ENCODE results near the gene ZNF592. TPM values are rescaled to one million over a fixed set of nuclear protein-coding genes. Genes with fewer than 3 reads are reported as not detected.

The ZNF592 gene
- total RNA-seq, 4 donors from 2014 or later: 18.3 to 28.0 (median 21.2) TPM

DNA sequence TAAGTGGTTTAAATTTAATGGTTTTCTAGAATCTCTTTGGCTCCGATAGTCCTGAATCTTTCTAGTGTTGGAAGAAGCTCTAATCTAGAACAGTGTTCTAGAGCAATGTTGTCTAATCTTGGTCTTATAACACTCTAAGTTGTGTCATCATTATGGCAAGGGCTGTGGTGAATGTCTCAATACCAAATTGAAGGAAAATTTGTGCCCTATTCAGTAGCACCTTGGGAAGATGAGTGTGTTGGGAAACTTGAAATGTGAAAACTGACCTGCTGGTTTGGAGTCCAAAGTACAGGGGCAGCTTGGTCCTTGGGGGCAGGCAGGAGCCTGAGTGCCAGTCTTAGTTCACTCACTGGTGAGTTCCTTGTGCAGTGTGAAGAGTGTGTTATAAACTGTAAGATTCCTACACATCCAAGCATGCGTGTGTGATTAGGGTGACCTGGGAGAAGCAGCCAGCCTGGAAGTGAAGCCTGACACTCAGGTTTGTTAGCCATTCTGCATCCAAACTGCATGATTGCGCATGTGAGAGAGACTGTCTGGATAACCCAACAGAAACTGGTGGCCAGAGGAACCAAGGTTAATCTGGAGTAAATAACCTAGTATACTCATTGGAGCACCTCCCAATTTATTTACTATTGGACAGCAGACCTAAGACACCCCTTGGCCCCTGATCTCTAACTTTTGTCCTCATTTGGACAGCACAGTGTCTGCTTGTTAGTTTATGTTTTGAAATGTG is 14.6 kb downstream of the ZNF592 start:
- WGBS, 2 donors: 92 to 97% methylated on average over 3 of the region's 3 CpGs
- intact Hi-C loops (cut with DNase I): no loop called here
- Histone ChIP-seq H3K4me3 (replicated peaks in 1 of 3) (no peak overlapping the region), H3K36me3 (no peaks in the 10 kb centered on the region), H3K4me1 (peaks cover 35 to 45% of the 10 kb centered on the region in 2 donors), H3K27ac (no peak overlapping the region), H3K9me3 (no peaks in the 10 kb centered on the region), H3K27me3 (no peaks in the 10 kb centered on the region)
- no peak for TF ChIP-seq POLR2A (IDR thresholded peaks at IDR 0.05)
- TF ChIP-seq, protein P1, sequence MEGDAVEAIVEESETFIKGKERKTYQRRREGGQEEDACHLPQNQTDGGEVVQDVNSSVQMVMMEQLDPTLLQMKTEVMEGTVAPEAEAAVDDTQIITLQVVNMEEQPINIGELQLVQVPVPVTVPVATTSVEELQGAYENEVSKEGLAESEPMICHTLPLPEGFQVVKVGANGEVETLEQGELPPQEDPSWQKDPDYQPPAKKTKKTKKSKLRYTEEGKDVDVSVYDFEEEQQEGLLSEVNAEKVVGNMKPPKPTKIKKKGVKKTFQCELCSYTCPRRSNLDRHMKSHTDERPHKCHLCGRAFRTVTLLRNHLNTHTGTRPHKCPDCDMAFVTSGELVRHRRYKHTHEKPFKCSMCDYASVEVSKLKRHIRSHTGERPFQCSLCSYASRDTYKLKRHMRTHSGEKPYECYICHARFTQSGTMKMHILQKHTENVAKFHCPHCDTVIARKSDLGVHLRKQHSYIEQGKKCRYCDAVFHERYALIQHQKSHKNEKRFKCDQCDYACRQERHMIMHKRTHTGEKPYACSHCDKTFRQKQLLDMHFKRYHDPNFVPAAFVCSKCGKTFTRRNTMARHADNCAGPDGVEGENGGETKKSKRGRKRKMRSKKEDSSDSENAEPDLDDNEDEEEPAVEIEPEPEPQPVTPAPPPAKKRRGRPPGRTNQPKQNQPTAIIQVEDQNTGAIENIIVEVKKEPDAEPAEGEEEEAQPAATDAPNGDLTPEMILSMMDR (IDR thresholded peaks at IDR 0.05): no peak
- DNase-seq: no peak

DNA sequence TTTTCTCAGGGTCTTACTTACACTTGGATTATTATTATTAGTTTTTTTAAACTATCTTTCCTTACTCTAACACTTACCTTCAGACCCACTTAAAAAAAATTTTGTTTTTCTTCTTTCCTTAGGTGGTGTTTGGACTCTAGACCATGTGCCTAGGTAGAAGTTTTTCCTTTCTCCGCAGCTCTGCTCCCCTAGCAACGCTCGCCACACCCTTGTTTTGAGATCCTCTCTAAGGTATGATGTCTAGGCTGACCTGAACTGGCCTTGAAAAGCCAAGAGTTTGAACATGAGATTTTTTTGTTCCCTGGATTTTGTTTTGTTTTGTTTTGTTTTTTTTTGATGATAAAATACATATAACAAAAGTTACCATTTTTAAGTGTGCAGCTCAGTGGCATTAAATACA is 16.2 kb downstream of the ZNF592 start:
- 85 to 88% methylated on average over 3 of the region's 3 CpGs for WGBS, 2 donors
- no peaks in the 10 kb centered on the region for H3K9me3 ChIP-seq
- H3K36me3 ChIP-seq: no peaks in the 10 kb centered on the region
- DNase-seq: no peak
- H3K27ac ChIP-seq: no peak overlapping the region
- intact Hi-C loops (cut with DNase I): no loop called here
- H3K4me3 ChIP-seq (replicated peaks in 1 of 3): no peak overlapping the region
- H3K27me3 ChIP-seq: no peaks in the 10 kb centered on the region
- no peak for TF ChIP-seq POLR2A (IDR thresholded peaks at IDR 0.05)
- TF ChIP-seq, protein P1 (IDR thresholded peaks at IDR 0.05): no peak
- H3K4me1 ChIP-seq: peaks cover 23 to 29% of the 10 kb centered on the region in 2 donors

DNA sequence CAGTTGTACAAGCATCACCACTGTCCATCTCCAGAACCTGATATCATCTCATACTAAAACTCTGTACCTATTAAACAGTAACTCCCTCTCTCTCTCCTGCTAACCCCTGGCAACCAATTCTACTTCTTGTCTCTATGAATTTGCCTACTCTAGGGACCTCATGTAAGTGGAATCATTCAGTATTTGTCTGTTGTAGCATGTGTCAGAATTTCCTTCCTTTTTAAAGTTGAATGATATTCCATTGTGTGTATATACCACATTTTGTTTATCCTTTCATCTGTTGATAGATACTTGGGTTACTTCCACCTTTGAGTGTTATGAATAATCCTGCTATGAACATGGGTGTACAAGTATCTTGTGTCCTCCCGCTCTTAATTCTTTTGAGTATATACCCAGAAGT is 16.6 kb downstream of the ZNF592 start:
- Histone ChIP-seq H3K27me3 (no peaks in the 10 kb centered on the region), H3K36me3 (no peaks in the 10 kb centered on the region), H3K4me3 (replicated peaks in 1 of 3) (no peak overlapping the region), H3K4me1 (peaks cover 22 to 26% of the 10 kb centered on the region in 2 donors), H3K27ac (no peak overlapping the region), H3K9me3 (no peaks in the 10 kb centered on the region)
- intact Hi-C loops (cut with DNase I): no loop called here
- no peak for TF ChIP-seq POLR2A (IDR thresholded peaks at IDR 0.05)
- TF ChIP-seq, protein P1 (IDR thresholded peaks at IDR 0.05): no peak
- 98 to 100% methylated on average over 1 of the region's 1 CpG for WGBS, 2 donors
- no peak for DNase-seq

DNA sequence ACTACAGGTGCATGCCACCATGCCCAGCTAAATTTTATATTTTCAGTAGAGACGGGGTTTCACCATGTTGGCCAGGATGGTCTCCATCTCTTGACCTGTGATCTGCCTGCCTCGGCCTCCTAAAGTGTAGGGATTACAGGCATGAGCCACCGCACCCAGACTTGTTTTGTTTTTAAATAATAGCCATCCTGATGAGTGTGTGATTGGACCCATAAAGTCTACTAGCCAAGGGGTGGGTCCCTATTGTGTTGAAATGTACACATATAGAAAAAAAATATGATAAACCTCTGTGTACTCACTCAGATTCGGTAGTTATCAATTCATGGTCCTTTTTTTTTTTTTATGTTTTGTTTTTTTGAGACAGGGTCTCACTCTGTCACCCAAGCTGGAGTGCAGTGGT is 17.3 kb downstream of the ZNF592 start:
- no peaks in the 10 kb centered on the region for H3K9me3 ChIP-seq
- no peak overlapping the region for H3K27ac ChIP-seq
- no peak for DNase-seq
- H3K4me3 ChIP-seq (replicated peaks in 1 of 3): no peak overlapping the region
- 97% methylated on average over 3 to 4 of the region's 4 CpGs for WGBS, 2 donors
- intact Hi-C loops (cut with DNase I): no loop called here
- peaks cover 20 to 22% of the 10 kb centered on the region in 2 donors for H3K4me1 ChIP-seq
- H3K36me3 ChIP-seq: no peaks in the 10 kb centered on the region
- TF ChIP-seq, protein P1 (IDR thresholded peaks at IDR 0.05): no peak
- TF ChIP-seq POLR2A (IDR thresholded peaks at IDR 0.05): no peak
- H3K27me3 ChIP-seq: no peaks in the 10 kb centered on the region

DNA sequence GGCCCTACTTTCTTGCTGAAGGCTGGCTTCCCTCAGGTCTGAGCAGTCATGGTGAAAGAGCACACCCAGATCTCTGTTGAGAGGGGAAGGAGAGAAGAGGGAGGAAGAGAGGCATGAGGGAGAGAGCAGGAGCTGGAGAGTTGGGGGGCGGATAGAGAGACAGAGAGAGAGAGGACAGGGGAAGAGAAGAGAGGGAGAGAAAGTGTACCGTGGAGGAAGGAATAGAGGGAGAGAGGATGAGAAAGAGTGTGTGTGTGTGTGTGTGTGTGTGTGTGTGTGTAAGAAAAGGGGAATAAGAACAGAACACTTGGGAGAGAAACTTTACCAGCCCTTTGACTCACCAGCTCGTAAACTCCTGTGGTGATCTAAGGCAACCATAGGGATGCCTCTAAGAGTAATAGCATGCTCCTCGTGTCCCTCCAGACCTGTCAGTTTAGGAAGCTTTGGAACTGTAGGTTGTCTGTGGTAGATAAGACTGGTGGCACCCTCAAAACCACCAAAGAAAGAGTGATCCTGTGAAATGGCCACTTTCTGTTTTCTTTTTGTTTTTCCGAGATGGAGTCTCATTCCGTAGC is 18.2 kb downstream of the ZNF592 start:
- TF ChIP-seq, protein P1 (IDR thresholded peaks at IDR 0.05): no peak
- no peak for TF ChIP-seq POLR2A (IDR thresholded peaks at IDR 0.05)
- no peak for DNase-seq
- no peaks in the 10 kb centered on the region for H3K36me3 ChIP-seq
- no peaks in the 10 kb centered on the region for H3K9me3 ChIP-seq
- WGBS, 2 donors: 92 to 94% methylated on average over 6 of the region's 6 CpGs
- H3K4me3 ChIP-seq (replicated peaks in 1 of 3): no peak overlapping the region
- no peak overlapping the region for H3K27ac ChIP-seq
- H3K4me1 ChIP-seq: peaks cover 11 to 14% of the 10 kb centered on the region in 2 donors
- H3K27me3 ChIP-seq: no peaks in the 10 kb centered on the region
- intact Hi-C loops (cut with DNase I): no loop called here
